Keratinocyte (primary cell): ENCODE data around the gene PKNOX2. TPM values are rescaled to one million over a fixed set of nuclear protein-coding genes. Genes with fewer than 3 reads are reported as not detected.

Source experiments
- DNase-seq: peaks from one replicate; pipeline ENCODE4 v3.0.0-alpha.2; 2011; ENCODE audit warnings: low read depth, missing footprints, low spot score
- FAIRE-seq: peaks from 2 replicates; lab custom pipeline; 2011; peaks lifted over from hg19 to GRCh38; lab: Jason Lieb, UNC
- H2AFZ ChIP-seq: 2 replicates; pipeline ENCODE4 v1.6.0; 2012; ENCODE audit warnings: low read length, control low read depth, inconsistent platforms; ENCODE audit not compliant: control insufficient read depth
- H3K27ac ChIP-seq: 2 replicates; pipeline ENCODE4 v1.5.1; 2011; ENCODE audit warnings: low read length; ENCODE audit not compliant: control insufficient read depth, insufficient read depth
- H3K27me3 ChIP-seq: 3 replicates; pipeline ENCODE4 v1.6.0; 2011; ENCODE audit warnings: low read length; ENCODE audit not compliant: control insufficient read depth, insufficient read depth; ENCODE audit errors: extremely low read depth
- H3K36me3 ChIP-seq, 2 experiments: 2 replicates in 1 of 2; 3 replicates in 1 of 2; pipeline ENCODE4 v1.5.1; 2011; ENCODE audit warnings: low read length in 2 of 2, mild to moderate bottlenecking in 1 of 2; ENCODE audit not compliant: control insufficient read depth in 2 of 2, insufficient read depth in 2 of 2; ENCODE audit errors: extremely low read depth in 1 of 2
- H3K4me1 ChIP-seq: 3 replicates; pipeline ENCODE4 v1.5.1; 2011; ENCODE audit warnings: low read length; ENCODE audit not compliant: control insufficient read depth, insufficient read depth; ENCODE audit errors: extremely low read depth
- H3K4me2 ChIP-seq: 3 replicates; pipeline ENCODE4 v1.6.0; 2011; ENCODE audit warnings: low read depth, low read length; ENCODE audit not compliant: control insufficient read depth, insufficient read depth; ENCODE audit errors: extremely low read depth
- H3K4me3 ChIP-seq, 3 experiments: fragments of 200-600 bp in 1 of 3; sonication (generic) in 1 of 3; 2 replicates in 2 of 3; 3 replicates in 1 of 3; pipeline ENCODE4 v1.5.1; 2011 to 2016; ENCODE audit warnings: low read length in 3 of 3, mild to moderate bottlenecking in 3 of 3, control low read depth in 2 of 3, inconsistent platforms in 1 of 3, low read depth in 1 of 3, mixed read lengths in 1 of 3, mixed run types in 1 of 3, moderate library complexity in 1 of 3; ENCODE audit not compliant: control insufficient read depth in 2 of 3, insufficient read depth in 2 of 3; ENCODE audit errors: extremely low read depth in 1 of 3
- H3K79me2 ChIP-seq: 2 replicates; pipeline ENCODE4 v1.6.0; 2012; ENCODE audit warnings: low read length; ENCODE audit not compliant: control insufficient read depth, insufficient read depth
- H3K9ac ChIP-seq: 3 replicates; pipeline ENCODE4 v1.6.0; 2011; ENCODE audit warnings: low read length; ENCODE audit not compliant: control insufficient read depth, insufficient read depth; ENCODE audit errors: extremely low read depth
- H3K9me1 ChIP-seq: 3 replicates; pipeline ENCODE4 v1.6.0; 2011; ENCODE audit warnings: low read length; ENCODE audit not compliant: control insufficient read depth, insufficient read depth; ENCODE audit errors: extremely low read depth
- H3K9me3 ChIP-seq: 2 replicates; pipeline ENCODE4 v1.5.1; 2012; ENCODE audit warnings: low read depth, low read length; ENCODE audit not compliant: control insufficient read depth
- H4K20me1 ChIP-seq: 3 replicates; pipeline ENCODE4 v1.6.0; 2011; ENCODE audit warnings: low read length; ENCODE audit not compliant: control insufficient read depth, insufficient read depth; ENCODE audit errors: extremely low read depth
- EZH2 ChIP-seq: IDR thresholded peaks from one replicate; pipeline ENCODE4 v1.6.1; 2012; ENCODE audit warnings: inconsistent platforms, mild to moderate bottlenecking, low read length, moderate library complexity
- dilution Hi-C: fragments of 300-500 bp; cut with MboI; formaldehyde crosslinking; loops from one replicate; pipeline ENCODE4 v1.7.0; 2020; ENCODE audit warnings: low sequenced_read_pairs; ENCODE audit not compliant: extremely low pct_ligation_motif_present
- polyA plus RNA-seq, 5 experiments: library from polyadenylated mRNA; depleted of rRNA in 3 of 5; stranded (reverse) in 3 of 5; stranded (forward) in 1 of 5; unstranded in 1 of 5; fragments of >200 nt; gene quantifications; 1 replicate in 1 of 5; 2 replicates in 3 of 5; 3 replicates in 1 of 5; pipeline versions ENCODE4 v1.2.1 to v1.2.3, GENCODE V29; 2011 to 2012; ENCODE audit warnings: missing spikeins in 2 of 5, low read depth in 1 of 5, low replicate concordance in 1 of 5
- TF ChIP-seq, protein P1 (sequence below), 3 experiments: IDR thresholded peaks in 1 of 3; conservative IDR thresholded peaks in 1 of 3; optimal IDR thresholded peaks in 1 of 3; 2 replicates in 2 of 3; 3 replicates in 1 of 3; pipeline versions ENCODE3 to v1.5.1; 2011; ENCODE audit warnings: low read length in 3 of 3, mild to moderate bottlenecking in 3 of 3, moderate library complexity in 2 of 3, control low read depth in 1 of 3, inconsistent platforms in 1 of 3; ENCODE audit not compliant: insufficient read depth in 2 of 3; ENCODE audit errors: extremely low read depth in 1 of 3

Gene PKNOX2
- polyA plus RNA-seq, 1 donor (not counting 4 experiments of a cell fraction or from before 2014, with no cell fraction given) = 0.05 TPM

DNA sequence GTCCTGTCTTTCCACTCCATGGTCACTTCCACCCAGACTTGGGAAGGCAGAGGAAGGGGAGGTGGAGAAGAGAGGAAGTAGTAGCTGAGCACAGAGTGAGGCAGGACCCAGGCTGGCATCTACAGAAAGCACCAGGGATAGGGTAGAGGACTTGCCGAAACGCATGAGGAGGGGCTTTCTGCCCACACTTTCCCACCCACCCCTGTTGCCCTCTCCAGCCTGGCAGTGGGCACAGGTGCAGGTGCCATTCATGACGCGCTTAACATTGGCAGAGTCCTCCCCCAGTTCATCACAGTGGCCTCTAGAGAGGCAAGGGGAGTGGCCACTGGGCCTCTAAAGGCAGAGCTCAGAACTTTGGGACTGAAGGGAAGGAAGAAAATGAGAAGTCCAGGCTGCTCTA lies 249.6 kb downstream of the PKNOX2 start:
- no peak overlapping the region for H3K9ac ChIP-seq
- no peaks in the 10 kb centered on the region for H4K20me1 ChIP-seq
- DNase-seq (no peak), FAIRE-seq (no peak)
- TF ChIP-seq, protein P1, sequence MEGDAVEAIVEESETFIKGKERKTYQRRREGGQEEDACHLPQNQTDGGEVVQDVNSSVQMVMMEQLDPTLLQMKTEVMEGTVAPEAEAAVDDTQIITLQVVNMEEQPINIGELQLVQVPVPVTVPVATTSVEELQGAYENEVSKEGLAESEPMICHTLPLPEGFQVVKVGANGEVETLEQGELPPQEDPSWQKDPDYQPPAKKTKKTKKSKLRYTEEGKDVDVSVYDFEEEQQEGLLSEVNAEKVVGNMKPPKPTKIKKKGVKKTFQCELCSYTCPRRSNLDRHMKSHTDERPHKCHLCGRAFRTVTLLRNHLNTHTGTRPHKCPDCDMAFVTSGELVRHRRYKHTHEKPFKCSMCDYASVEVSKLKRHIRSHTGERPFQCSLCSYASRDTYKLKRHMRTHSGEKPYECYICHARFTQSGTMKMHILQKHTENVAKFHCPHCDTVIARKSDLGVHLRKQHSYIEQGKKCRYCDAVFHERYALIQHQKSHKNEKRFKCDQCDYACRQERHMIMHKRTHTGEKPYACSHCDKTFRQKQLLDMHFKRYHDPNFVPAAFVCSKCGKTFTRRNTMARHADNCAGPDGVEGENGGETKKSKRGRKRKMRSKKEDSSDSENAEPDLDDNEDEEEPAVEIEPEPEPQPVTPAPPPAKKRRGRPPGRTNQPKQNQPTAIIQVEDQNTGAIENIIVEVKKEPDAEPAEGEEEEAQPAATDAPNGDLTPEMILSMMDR (optimal IDR thresholded peaks at IDR 0.05 in 1 of 3, IDR thresholded peaks at IDR 0.05 in 1 of 3, conservative IDR thresholded peaks at IDR 0.05 in 1 of 3; ENCODE audit: extremely low read depth in 1 of 3, insufficient read depth in 2 of 3, low read length in 3 of 3) = no peak
- TF ChIP-seq EZH2 = no peak
- H3K4me3 ChIP-seq = no peak overlapping the region
- H3K27me3 ChIP-seq = no peaks in the 10 kb centered on the region
- no peaks in the 10 kb centered on the region for H3K9me3 ChIP-seq
- H3K79me2 ChIP-seq = no peaks in the 10 kb centered on the region
- dilution Hi-C loops = no loop called here
- H3K36me3 ChIP-seq = no peaks in the 10 kb centered on the region
- H3K27ac ChIP-seq = no peak overlapping the region
- no peak overlapping the region for H3K4me2 ChIP-seq
- no peak overlapping the region for H2AFZ ChIP-seq
- peaks cover 33% of the 10 kb centered on the region for H3K4me1 ChIP-seq
- no peaks in the 10 kb centered on the region for H3K9me1 ChIP-seq

DNA sequence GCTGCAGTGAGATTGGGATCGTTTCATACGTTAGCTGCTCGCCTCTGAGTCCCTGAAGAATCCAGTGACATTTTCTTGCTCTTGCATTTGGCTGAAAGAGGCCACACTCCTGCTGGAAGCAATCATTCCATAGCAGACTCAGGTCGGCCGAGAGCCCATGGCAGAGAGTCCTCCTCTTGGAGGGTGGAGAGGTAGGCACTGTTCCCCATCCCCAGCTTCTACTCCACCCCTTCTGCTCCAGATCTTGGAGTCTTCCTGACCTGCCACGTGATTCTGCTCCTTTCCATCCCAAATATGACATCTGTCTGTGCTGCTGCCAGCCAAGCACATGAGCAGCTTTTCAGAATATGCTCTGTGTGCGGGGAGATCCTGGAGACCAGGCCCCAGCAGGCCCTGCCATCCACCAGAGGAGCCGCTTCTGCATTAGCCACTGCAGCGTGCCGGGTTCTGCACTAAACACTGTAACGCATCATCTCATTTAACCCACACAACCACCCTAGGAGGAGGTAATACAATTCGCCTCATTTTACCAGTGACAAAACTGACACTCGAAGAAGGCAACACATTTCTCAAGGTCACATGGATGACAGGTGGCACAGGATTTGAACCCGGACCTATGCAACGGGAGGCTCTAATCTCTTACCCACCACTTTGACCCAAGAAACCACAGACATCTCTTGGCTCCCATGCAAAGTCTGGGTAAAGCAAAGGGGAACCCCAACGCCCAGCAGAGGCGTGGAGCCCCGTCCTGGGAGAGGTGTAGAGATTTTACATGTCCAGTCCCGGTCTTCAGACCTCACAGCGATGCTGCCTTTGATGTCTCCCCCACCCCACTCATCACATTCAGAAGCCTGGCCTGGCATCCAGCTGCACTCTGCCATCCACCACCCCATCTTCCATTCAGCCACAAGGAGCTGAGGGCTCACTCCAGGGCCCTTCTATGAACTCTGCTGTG lies 252.7 kb downstream of the PKNOX2 start:
- no peak for DNase-seq
- Histone ChIP-seq H2AFZ (no peak overlapping the region), H3K4me1 (peaks cover 9% of the 10 kb centered on the region), H3K27me3 (peaks cover 3% of the 10 kb centered on the region), H3K9ac (no peak overlapping the region), H3K9me3 (no peaks in the 10 kb centered on the region), H3K27ac (no peak overlapping the region), H3K9me1 (no peaks in the 10 kb centered on the region), H3K4me2 (no peak overlapping the region), H3K79me2 (no peaks in the 10 kb centered on the region), H3K4me3 (no peak overlapping the region), H3K36me3 (no peaks in the 10 kb centered on the region), H4K20me1 (no peaks in the 10 kb centered on the region)
- dilution Hi-C loops = no loop called here
- no peak for TF ChIP-seq EZH2
- TF ChIP-seq, protein P1 (optimal IDR thresholded peaks at IDR 0.05 in 1 of 3, IDR thresholded peaks at IDR 0.05 in 1 of 3, conservative IDR thresholded peaks at IDR 0.05 in 1 of 3; ENCODE audit: extremely low read depth in 1 of 3, insufficient read depth in 2 of 3, low read length in 3 of 3) = no peak
- FAIRE-seq = no peak
